HG02981 (cell line): ENCODE measurements around the gene C16orf90.
"Not testable (repeated sequence)": the region's sequence is repeated elsewhere in the genome, so short reads cannot be mapped to it uniquely, and the experiment has no call there.

Experiments used
- ATAC-seq: cut with Tn5 transposase; IDR thresholded peaks from one replicate; pipeline ENCODE4 v1.9.1; 2021; ENCODE audit warnings: mild to moderate bottlenecking, moderate library complexity; ENCODE audit not compliant: unreplicated experiment

Gene C16orf90

GRCh38 chr16:3513892-3514583 is 18.7 kb upstream of the C16orf90 start:
- ATAC-seq = no peak

DNA sequence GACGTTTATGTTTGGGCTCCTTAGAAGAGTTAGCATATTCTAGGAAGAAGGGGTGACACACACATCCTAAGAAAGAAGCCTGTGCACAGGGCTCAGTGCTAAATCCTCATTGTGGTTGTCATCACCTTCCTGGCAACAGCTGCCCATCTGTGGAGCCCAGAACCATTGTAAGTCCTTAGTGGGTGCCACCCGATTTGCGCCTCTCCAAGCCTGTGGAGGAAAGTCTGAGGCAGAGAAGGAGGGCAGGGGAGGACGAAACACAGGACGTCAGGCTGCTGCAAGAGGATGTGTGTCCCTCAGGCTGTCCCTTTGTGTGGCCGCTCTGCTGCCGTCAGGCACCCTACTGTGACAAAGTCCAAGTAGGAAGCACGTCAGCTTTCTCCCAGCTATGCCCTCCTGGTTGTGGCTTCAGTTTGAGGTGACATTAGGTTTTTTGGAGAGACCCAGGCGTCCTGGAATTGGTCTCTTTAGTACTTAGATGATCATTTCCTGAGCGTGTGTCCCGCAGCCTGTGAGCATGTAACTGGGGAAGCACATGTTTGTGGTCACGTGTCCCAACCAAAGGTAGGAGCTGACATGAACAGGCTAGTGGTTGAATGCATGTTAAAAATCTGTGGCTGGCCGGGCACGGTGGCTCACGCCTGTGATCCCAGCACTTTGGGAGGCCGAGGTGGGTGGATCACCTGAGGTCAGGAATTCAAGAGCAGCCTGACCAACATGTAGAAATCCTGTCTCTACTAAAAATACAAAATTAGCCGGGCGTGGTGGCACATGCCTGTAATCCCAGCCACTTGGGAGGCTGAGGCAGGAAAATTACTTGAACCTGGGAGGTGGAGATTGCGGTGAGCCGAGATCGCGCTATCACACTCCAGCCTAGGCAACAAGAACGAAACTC is 16.2 kb upstream of the C16orf90 start:
- ATAC-seq = no peak

DNA sequence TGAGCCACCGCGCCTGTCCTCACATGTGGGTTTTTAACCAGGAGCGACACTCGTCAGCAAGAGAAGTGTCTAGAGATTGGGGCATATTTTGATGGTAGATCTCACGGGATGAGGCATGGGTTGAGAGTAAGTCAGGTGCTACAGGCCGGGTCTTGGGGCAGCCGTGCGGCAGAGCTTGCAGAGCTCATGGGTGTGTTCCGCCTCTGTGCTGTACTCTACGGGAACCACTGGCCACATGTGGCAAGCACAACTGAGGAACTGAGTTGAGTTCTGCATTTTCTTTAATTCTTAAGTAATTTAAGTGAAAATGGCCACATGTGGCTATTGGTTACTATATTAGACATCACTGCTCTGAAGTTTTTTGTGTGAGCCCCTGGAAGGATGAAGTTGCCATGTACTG is 15.1 kb upstream of the C16orf90 start:
- no peak for ATAC-seq

- ATAC-seq = no peak
Measured at GRCh38 chr16:3509470-3509928, 14.2 kb upstream of the C16orf90 start.

- no peak for ATAC-seq
Measured at GRCh38 chr16:3508736-3509135, 13.4 kb upstream of the C16orf90 start.

- no peak for ATAC-seq
Measured at GRCh38 chr16:3503523-3503922, 8.2 kb upstream of the C16orf90 start.

DNA sequence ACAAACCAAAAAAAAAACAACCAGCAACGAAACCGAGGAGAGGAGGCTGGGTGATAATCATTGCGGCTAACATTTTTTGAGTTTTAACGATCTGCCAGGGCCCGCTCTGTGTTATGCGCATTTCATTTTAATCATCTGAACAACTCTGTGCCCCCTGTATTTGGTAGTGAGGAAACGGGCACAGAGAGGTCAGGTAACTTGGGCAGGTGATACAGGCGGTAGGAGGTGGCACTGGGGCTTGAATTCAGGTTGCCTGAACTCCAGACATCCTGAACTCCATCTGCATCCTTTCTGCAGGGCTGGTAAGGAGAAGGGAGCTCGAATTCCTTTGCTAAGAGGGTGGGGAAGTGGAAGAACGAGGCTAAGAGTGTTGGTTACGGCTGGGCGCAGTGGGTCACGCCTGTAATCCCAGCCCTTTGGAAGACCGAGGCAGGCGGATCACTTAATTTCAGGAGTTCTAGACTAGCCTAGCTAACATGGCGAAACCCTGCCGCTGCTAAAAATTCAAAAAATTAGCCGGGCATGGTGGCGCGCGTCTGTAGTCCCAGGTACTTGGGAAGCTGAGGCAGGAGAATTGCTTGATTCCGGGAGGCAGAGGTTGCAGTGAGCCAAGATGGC is 6.6 kb upstream of the C16orf90 start:
- ATAC-seq = no peak

- ATAC-seq = not testable (repeated sequence)
Measured at GRCh38 chr16:3501412-3501761, 6.1 kb upstream of the C16orf90 start.

DNA sequence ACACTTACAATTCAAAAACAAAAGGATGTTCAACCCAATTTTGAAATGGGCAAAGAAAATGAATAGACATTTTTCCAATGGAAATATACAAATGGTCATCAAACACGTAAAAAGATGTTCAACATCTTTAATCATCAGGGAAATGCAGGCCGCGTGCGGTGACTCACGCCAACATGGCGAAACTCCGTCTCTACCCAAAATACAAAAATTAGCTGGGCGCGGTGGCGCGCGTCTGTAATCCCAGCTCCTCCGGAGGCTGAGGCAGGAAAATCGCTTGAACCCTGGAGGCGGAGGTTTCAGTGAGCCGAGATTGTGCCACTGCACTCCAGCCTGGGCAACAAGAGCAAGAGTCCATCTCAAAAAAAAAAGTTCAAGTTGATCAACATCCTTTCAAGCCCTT is 3.7 kb upstream of the C16orf90 start:
- no peak for ATAC-seq

GRCh38 chr16:3497771-3498170 is 2.5 kb upstream of the C16orf90 start:
- no peak for ATAC-seq

- ATAC-seq = no peak
Measured at GRCh38 chr16:3496386-3496785, 1.1 kb upstream of the C16orf90 start.

DNA sequence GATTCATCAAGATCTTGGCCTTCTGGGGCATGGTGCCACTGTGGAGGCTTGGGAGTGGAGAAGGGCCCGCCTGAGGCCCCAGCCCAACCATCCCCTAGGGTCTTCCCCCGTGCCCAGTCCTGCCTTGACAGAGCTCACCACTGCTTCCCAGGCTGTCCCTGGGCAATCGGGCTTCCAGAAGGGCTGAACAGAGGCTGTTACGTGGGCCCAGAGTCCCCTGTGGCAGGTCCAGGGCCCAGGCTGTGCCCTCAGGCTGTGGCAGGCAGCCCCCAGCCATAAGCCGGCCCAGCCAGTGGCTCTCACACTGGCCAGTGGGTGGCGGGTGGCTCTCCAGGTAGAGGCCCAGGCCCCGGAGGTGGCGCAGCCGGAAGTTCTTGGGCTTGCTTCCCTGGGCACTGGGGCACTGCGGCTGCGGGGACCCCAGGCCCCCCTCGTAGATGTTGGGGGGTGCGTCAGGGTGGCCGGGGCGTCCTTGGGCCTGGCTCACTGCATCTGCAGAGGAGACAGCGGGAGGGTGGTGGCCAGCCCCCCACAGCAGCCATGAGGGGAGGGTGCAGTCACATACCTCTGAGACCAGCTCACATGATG is 809 bp downstream of the C16orf90 start:
- ATAC-seq = no peak

GRCh38 chr16:3492356-3492755 is 2.9 kb downstream of the C16orf90 start:
- no peak for ATAC-seq

GRCh38 chr16:3490911-3491629 is 4.2 kb downstream of the C16orf90 start:
- no peak for ATAC-seq

DNA sequence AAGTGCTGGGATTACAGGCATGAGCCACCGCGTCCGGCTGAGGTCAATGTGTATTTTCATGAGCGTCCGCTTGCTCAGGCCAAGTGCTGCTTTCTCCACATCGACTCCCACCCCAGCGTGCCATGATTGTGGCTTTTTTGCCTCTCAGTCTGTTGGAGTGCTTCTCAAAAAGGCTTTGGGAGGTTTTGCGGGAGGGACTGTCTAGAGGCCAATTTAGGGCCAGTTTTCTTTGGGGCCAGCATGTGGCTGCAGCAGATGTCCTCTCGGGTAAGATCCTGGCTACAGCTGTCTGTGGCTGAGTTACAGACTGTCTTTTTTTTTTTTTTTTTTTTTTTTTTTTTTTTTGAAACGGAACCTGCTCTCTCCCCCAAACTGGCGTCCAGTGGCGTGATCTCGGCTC is 6.5 kb downstream of the C16orf90 start:
- ATAC-seq = no peak

DNA sequence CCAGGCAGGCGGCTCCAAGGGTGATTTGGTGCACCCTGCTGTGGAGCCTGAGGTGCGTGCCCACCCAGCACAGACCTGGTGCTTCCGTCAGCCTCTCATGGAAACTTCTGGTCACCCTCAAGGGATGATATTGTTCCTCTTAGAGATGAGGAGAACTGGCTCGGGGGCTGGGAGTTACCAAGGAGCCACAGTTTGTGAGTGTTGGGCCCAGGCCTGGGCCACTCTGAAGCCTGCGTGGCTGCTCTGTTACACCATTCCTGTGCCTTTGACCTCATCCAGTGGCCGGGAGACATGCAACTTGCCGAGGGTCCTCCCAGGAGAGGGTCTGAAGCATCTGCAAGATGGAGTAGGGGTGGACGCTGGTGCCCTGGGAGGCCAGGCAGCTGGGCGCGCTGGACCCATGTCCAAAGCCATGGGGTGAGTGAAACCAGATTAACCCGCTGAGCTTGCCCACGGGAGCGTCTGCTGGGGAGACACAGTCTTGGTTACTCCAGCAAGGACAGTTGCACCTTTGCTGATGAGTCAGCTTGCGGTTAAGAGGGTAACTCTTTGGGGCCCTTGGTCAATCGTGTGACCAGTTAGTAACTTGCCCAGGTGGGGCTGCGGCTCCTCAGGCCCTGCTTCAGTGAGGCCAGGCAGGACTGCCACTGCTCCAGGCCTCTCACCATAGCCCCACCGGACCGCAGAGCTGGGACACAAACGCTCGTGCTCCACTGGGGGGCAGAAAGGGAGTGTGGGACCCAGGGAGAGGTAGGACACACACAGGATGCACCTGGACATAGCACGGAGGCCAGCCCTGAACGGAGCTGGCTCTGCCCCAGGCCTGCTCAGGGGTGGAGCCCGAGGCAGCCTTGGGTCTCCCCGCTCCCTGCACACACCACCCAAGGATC is 7.5 kb downstream of the C16orf90 start:
- ATAC-seq = no peak

GRCh38 chr16:3486506-3487215 is 8.6 kb downstream of the C16orf90 start:
- no peak for ATAC-seq

GRCh38 chr16:3485821-3486505 is 9.3 kb downstream of the C16orf90 start:
- ATAC-seq = no peak
